SU-DHL-6 (cell line): ENCODE measurements around the gene MESP2.
A peak's percentile ranks its signal among the peaks of the same experiment; 100 is the strongest.

Experiments
- H2AFZ ChIP-seq: fragments of 200-600 bp; sonication (generic); 2 replicates; pipeline ENCODE4 v1.6.1; 2014; ENCODE audit warnings: low read depth, mild to moderate bottlenecking, moderate library complexity, mixed read lengths, antibody characterized with exemption, low read length; ENCODE audit not compliant: severe bottlenecking
- H3F3A ChIP-seq: fragments of 200-600 bp; shearing (Covaris generic); 2 replicates; pipeline ENCODE4 v1.6.0; 2016; ENCODE audit warnings: antibody characterized with exemption, mild to moderate bottlenecking; ENCODE audit not compliant: insufficient read depth
- H3K27ac ChIP-seq: fragments of 200-600 bp; sonication (generic); 2 replicates; pipeline ENCODE4 v1.5.1; 2016; ENCODE audit warnings: low read depth, mild to moderate bottlenecking, low read length, moderate library complexity, mixed read lengths
- H3K27me3 ChIP-seq: fragments of 200-600 bp; sonication (generic), shearing (Covaris generic); 2 replicates; pipeline ENCODE4 v1.6.0; 2014; ENCODE audit warnings: mild to moderate bottlenecking, low read length
- H3K36me3 ChIP-seq: fragments of 200-600 bp; sonication (generic); 2 replicates; pipeline ENCODE4 v1.6.1; 2014; ENCODE audit warnings: mild to moderate bottlenecking, low read length, mixed read lengths
- H3K4me2 ChIP-seq: fragments of 300-600, 200-600 bp; shearing (Covaris generic), sonication (generic); 2 replicates; pipeline ENCODE4 v1.6.0; 2014; ENCODE audit warnings: low read length, low read depth, mild to moderate bottlenecking; ENCODE audit not compliant: poor library complexity, severe bottlenecking
- H3K4me3 ChIP-seq: fragments of 200-600 bp; sonication (generic); 2 replicates; pipeline ENCODE4 v1.5.1; 2014; ENCODE audit warnings: antibody characterized with exemption, low read length, mild to moderate bottlenecking, mixed read lengths; ENCODE audit not compliant: insufficient read depth, poor library complexity, severe bottlenecking
- H3K79me2 ChIP-seq: fragments of 200-600 bp; sonication (generic); 2 replicates; pipeline ENCODE4 v1.6.1; 2014; ENCODE audit warnings: mild to moderate bottlenecking, low read length, moderate library complexity; ENCODE audit not compliant: insufficient read depth
- H3K9ac ChIP-seq: fragments of 200-600 bp; sonication (generic); 2 replicates; pipeline ENCODE4 v1.7.0; 2014; ENCODE audit warnings: mild to moderate bottlenecking, low read length
- H3K9me2 ChIP-seq: fragments of 200-600 bp; sonication (generic); replicated peaks from 2 replicates; pipeline ENCODE4 v1.6.1; 2014; ENCODE audit warnings: low read length; ENCODE audit not compliant: insufficient read depth
- H3K9me3 ChIP-seq: fragments of 200-600 bp; sonication (generic); 2 replicates; pipeline ENCODE4 v1.6.1; 2014; ENCODE audit warnings: low read length, mixed read lengths; ENCODE audit not compliant: insufficient read depth
- H4K20me1 ChIP-seq: fragments of 200-600 bp; sonication (generic); 2 replicates; pipeline ENCODE4 v1.6.1; 2014; ENCODE audit warnings: low read depth, mild to moderate bottlenecking, antibody characterized with exemption, low read length, moderate library complexity, mixed read lengths
- EZH2phosphoT487 ChIP-seq: fragments of 200-600 bp; sonication (generic), shearing (Covaris generic); conservative IDR thresholded peaks from 2 replicates; pipeline ENCODE4 v1.6.1; 2018; ENCODE audit warnings: mild to moderate bottlenecking, antibody characterized with exemption, low read length, moderate library complexity, mixed read lengths
- TF ChIP-seq, protein P1 (sequence below): fragments of 200-600 bp; sonication (generic); IDR thresholded peaks from one replicate; pipeline ENCODE4 v1.5.1; 2017; ENCODE audit warnings: antibody characterized with exemption, mild to moderate bottlenecking, low read length, moderate library complexity; ENCODE audit not compliant: insufficient read depth, poor library complexity, severe bottlenecking

The MESP2 gene

DNA sequence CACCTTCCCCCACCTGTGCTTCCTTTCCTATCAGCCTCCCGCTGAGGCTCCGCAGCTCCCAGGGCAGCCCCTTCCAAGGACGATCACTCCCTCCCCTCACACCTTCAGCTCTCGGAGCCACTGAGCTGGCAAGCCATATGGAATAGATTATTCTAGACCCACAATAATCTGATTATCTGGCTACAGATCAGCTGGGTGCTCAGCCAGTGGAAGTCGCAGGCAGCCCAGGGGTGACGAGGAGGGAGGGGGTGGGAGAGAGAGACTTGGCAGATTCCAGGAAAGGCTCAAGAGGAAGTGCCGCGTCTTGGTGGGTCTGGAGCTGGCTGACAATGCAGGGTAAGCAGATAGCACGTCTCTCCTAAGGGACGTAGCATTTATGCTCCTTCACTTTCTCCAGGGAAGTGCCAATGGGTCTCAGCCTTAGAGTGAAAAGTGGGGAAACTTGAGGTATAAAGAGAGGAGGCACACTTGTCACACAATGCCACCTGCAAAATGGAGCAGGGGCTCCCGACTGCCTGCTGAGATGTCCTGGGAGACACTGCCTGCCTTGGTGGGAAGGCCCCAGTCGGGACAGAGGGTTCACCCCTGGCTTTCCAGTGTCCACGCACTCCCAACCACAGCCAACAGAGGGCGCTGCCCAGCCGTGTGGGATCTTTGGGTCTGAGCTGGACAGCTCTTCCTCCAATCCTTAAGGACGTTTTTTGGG is 15.7 kb upstream of the MESP2 start:
- H3K27ac ChIP-seq, result no peak overlapping the region
- H3K4me2 ChIP-seq, result no peak overlapping the region

DNA sequence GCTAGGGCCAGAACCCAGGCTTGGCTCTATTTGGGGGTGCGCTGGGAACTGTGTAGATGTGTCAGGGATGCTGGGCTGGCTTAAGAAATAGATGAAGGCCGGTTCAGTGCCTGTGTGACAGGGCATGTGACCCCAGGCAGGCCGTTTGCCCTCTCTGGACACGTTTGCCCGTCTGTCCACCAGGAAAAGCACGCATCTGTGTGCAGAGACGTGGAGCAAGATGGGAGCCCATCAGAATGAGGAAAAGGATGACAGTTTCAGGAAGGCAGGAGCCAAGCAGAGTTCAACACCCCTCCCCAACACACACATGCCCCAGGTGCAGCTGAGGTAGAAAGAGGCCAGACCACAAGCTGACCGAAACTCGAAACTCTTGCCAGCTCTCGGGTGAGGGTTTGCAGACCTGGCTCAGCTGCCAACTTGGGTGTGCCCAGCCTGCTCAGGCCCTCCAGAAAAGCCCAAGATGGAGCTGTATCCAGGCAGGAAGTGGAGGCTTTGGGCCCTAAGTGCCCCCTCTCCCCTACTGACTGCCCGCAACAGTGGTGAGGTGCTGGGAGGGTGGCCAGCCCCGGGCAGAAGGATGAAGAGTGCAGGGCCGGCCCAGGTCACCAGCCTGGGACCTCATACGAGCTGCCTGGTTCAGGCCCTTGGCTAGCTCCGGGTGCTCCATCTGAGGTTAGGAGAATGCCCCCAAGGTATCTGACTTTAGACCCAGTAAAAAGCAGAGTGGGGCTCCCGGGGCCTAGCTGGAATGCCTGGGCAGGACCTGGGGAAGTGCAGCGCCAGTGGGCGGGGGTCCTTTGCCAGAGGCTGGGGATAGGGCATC is 14.9 kb upstream of the MESP2 start:
- H3K36me3 ChIP-seq, result no peaks in the 10 kb centered on the region
- H3K4me3 ChIP-seq, result no peak overlapping the region
- H3K27me3 ChIP-seq, result no peaks in the 10 kb centered on the region
- no peaks in the 10 kb centered on the region for H4K20me1 ChIP-seq
- no peaks in the 10 kb centered on the region for H3K9me3 ChIP-seq
- H3F3A ChIP-seq, result no peaks in the 10 kb centered on the region
- H3K4me2 ChIP-seq, result no peak overlapping the region
- no peak overlapping the region for H3K27ac ChIP-seq
- no peak overlapping the region for H2AFZ ChIP-seq
- H3K79me2 ChIP-seq, result no peaks in the 10 kb centered on the region
- H3K9ac ChIP-seq, result no peak overlapping the region
- no peaks in the 10 kb centered on the region for H3K9me2 ChIP-seq
- TF ChIP-seq EZH2phosphoT487, result no peak
- TF ChIP-seq, protein P1, sequence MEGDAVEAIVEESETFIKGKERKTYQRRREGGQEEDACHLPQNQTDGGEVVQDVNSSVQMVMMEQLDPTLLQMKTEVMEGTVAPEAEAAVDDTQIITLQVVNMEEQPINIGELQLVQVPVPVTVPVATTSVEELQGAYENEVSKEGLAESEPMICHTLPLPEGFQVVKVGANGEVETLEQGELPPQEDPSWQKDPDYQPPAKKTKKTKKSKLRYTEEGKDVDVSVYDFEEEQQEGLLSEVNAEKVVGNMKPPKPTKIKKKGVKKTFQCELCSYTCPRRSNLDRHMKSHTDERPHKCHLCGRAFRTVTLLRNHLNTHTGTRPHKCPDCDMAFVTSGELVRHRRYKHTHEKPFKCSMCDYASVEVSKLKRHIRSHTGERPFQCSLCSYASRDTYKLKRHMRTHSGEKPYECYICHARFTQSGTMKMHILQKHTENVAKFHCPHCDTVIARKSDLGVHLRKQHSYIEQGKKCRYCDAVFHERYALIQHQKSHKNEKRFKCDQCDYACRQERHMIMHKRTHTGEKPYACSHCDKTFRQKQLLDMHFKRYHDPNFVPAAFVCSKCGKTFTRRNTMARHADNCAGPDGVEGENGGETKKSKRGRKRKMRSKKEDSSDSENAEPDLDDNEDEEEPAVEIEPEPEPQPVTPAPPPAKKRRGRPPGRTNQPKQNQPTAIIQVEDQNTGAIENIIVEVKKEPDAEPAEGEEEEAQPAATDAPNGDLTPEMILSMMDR, result no peak

More for the DNA sequence above, 15.7 kb upstream of the MESP2 start:
- H3K36me3 ChIP-seq, result no peaks in the 10 kb centered on the region
- H3K4me3 ChIP-seq, result no peak overlapping the region
- H2AFZ ChIP-seq, result no peak overlapping the region
- no peaks in the 10 kb centered on the region for H4K20me1 ChIP-seq
- H3K9ac ChIP-seq, result no peak overlapping the region
- no peaks in the 10 kb centered on the region for H3F3A ChIP-seq
- TF ChIP-seq, protein P1, result peak; percentile 81
- TF ChIP-seq EZH2phosphoT487, result no peak
- no peaks in the 10 kb centered on the region for H3K27me3 ChIP-seq
- H3K79me2 ChIP-seq, result no peaks in the 10 kb centered on the region
- H3K9me2 ChIP-seq, result no peaks in the 10 kb centered on the region
- H3K9me3 ChIP-seq, result no peaks in the 10 kb centered on the region

DNA sequence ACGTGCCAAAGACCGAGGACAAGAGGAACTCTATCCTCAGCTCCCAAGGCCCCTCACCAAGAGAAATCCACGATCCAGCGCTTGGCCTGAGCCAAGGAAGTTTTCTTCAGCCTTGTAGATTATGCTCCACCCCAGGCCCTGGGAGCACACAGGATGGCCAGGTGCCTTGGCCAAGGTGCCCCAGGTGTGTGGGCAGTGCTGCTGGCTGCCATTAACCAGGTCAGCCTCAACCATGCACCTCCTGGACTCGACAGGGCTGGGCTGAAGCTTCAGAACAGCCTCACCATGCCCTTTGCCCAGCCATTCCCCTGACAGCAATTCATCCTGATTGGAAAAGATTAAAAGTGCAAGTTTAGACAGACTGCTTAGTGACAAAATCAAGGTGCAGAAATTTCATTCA is 14.2 kb upstream of the MESP2 start:
- Histone ChIP-seq H3K9me2 (no peaks in the 10 kb centered on the region), H4K20me1 (no peaks in the 10 kb centered on the region), H3K4me2 (no peak overlapping the region), H3K27me3 (no peaks in the 10 kb centered on the region), H3F3A (no peaks in the 10 kb centered on the region), H3K27ac (no peak overlapping the region), H3K36me3 (no peaks in the 10 kb centered on the region), H2AFZ (no peak overlapping the region), H3K79me2 (no peaks in the 10 kb centered on the region), H3K9me3 (no peaks in the 10 kb centered on the region), H3K9ac (no peak overlapping the region), H3K4me3 (no peak overlapping the region)
- TF ChIP-seq, protein P1, result no peak
- TF ChIP-seq EZH2phosphoT487, result no peak
